Urinary bladder (tissue), 4 donors: ENCODE measurements around the gene NTRK3. TPM values are rescaled to one million over a fixed set of nuclear protein-coding genes. Genes with fewer than 3 reads are reported as not detected.

Source experiments
- DNase-seq: peaks from one replicate; pipeline ENCODE4 v3.0.0-alpha.2; 2015; ENCODE audit errors: extremely low spot score
- H3K27ac ChIP-seq: one replicate; pipeline ENCODE4 v1.5.1; 2013; ENCODE audit warnings: low read depth, mild to moderate bottlenecking, moderate library complexity
- H3K36me3 ChIP-seq: one replicate; pipeline ENCODE4 v1.6.1; 2013; ENCODE audit warnings: mild to moderate bottlenecking, moderate library complexity; ENCODE audit not compliant: insufficient read depth
- H3K4me1 ChIP-seq: one replicate; pipeline ENCODE4 v1.6.1; 2013; ENCODE audit warnings: mild to moderate bottlenecking, moderate library complexity; ENCODE audit not compliant: insufficient read depth
- H3K4me3 ChIP-seq: one replicate; pipeline ENCODE4 v1.5.1; 2013; ENCODE audit warnings: low read depth, low read length
- WGBS: extraction: QIAGEN DNeasy Blood & Tissue Kit; methylation state at CpG from one replicate; pipeline ENCODE4 v1.1.7; 2013; 5-methylcytosine and 5-hydroxymethylcytosine counted together
- polyA plus RNA-seq: library from polyadenylated mRNA; stranded (reverse); fragments of 200-250 nt; gene quantifications from one replicate; pipeline ENCODE4 v1.2.3, GENCODE V29; 2013
- total RNA-seq: library from RNA; depleted of rRNA; stranded (reverse); fragments of >200 nt; gene quantifications from one replicate; pipeline ENCODE4 v1.2.3, GENCODE V29; 2014
- donor health status: healthy with polysubstance abuse.
- donor health status: healthy.

Gene NTRK3
- total and polyA plus RNA-seq, 2 donors, result 10.6 to 26.4 TPM

DNA sequence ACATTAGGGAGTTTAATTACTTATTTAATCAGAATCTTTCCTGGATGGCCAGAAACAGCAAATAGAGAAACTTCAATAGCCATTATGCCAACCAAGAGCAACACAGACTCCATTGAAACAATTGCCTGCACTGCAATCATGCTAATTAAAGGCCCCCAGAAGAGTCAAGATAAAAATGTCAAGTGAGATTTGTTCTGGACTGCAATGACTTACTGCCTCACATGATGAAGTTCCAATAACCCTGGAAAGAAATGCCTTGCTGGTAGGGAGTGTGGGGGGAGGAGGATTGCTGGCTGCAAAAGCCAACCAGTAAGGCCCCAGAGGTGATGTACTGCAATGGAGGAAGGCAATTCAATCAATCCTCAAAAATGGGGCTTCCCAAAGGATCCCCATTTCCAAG lies 257.9 kb downstream of the NTRK3 start:
- no peaks in the 10 kb centered on the region for H3K36me3 ChIP-seq
- H3K4me3 ChIP-seq, result no peak overlapping the region
- no peak overlapping the region for H3K27ac ChIP-seq
- H3K4me1 ChIP-seq, result no peaks in the 10 kb centered on the region
- no peak for DNase-seq

DNA sequence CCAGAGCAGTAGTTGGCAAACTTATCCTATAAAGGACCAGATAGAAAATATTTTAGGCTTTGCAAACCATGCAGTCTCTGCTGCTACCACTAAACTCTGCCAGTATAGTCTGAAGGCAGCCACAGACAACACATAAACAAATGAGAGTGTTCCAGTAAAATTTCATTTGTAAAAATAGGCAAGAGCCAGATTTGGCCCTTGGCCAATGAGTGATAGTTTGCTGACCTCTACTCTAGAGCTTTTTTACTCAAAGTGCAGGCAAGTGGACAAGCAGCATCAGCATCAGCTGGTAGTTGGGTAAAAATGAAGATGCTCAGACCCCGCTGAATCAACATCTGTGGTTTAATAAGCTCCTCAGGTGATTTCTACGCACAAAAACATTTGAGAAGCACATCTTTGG lies 269.8 kb downstream of the NTRK3 start:
- H3K36me3 ChIP-seq, result no peaks in the 10 kb centered on the region
- H3K4me1 ChIP-seq, result no peaks in the 10 kb centered on the region
- DNase-seq, result no peak
- no peak overlapping the region for H3K4me3 ChIP-seq
- H3K27ac ChIP-seq, result no peak overlapping the region
- 75% methylated on average over 2 of the region's 2 CpGs for WGBS

DNA sequence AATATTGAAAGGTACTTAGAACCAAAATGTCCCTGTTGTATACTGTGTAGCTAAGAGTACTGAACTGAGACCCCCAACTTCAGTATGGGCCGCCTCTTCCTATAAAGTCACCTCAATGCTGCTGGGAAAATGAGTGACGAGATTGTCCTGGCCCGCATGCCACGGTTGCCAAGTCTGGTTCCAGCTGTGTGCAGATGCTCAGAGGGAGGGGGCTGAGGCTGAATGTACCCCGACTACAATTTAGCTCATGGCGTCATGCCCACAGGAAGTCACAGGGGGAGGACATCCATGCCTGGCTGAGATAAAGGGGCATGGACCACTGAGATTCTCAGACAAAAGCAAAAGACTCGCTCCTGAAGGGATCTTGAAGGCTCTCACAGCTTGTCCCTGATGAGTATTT lies 271.1 kb downstream of the NTRK3 start:
- H3K27ac ChIP-seq, result no peak overlapping the region
- no peaks in the 10 kb centered on the region for H3K36me3 ChIP-seq
- H3K4me1 ChIP-seq, result no peaks in the 10 kb centered on the region
- H3K4me3 ChIP-seq, result no peak overlapping the region
- 81% methylated on average over 7 of the region's 7 CpGs for WGBS
- DNase-seq, result no peak

DNA sequence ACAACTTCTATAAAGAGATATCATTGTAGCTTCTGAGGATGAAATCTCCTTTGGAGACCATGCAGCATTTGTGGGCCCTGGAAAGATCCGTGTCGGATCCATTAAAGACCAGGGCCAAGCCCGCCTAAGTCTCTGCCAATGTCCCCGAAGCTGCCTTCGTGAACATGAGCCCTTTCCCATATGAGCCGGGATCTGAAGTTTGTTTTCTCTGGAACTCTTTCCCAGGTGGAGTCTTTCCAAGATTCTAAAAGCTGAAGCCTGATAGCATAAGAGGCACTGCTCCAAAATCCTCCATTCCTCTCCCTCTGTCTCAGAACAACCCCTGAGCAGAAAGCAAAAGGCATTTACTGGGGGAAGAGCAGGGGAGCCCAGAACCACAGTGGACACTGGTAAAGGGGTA lies 274.6 kb downstream of the NTRK3 start:
- 38% methylated on average over 6 of the region's 6 CpGs for whole genome bisulfite sequencing
- Histone ChIP-seq H3K36me3 (no peaks in the 10 kb centered on the region), H3K4me1 (no peaks in the 10 kb centered on the region), H3K27ac (no peak overlapping the region), H3K4me3 (no peak overlapping the region)
- DNase-seq, result peak; percentile 45

DNA sequence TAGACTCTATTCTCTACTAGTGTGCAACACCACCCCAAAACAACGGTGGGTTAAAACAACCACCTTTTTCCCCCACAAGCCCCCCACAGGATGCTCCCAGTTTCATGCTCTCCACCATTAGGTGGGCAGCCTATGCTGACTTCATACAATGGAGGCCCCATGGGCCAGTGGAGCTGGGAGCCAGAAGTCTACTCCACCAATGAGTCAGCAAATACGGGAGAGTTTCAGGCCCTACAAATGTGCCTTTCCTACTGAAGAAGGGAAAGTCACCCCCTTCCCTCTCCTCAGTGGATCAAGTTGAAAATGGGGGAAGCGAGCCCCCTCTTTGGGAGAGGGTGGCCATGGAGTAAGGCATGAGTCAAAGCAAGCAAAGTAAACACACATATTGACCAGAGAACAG lies 278.6 kb downstream of the NTRK3 start:
- no peak for DNase-seq
- H3K27ac ChIP-seq, result no peak overlapping the region
- H3K4me1 ChIP-seq, result no peaks in the 10 kb centered on the region
- H3K4me3 ChIP-seq, result no peak overlapping the region
- WGBS, result 93% methylated on average over 3 of the region's 3 CpGs
- H3K36me3 ChIP-seq, result no peaks in the 10 kb centered on the region

DNA sequence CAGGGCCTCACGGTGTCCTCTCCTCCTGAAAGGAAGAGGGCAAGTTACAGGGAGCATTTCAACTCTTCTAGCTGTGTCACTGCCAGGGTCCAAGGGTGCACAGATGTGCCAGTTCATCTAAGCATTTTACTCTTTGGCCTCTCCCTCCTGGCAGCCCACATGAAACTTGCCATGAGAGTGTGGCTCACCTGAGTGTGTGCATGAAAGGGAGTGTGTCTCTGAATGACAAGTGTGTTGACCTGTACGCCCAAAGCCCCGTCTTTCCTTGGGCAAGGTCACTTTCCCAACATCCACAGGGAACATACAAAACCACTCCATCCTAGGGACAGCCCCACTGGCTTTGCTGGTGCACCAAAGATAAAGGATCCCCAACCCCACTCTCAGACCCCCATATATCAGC lies 280.0 kb downstream of the NTRK3 start:
- H3K4me1 ChIP-seq, result no peaks in the 10 kb centered on the region
- H3K36me3 ChIP-seq, result no peaks in the 10 kb centered on the region
- H3K27ac ChIP-seq, result no peak overlapping the region
- no peak for DNase-seq
- 91% methylated on average over 3 of the region's 3 CpGs for WGBS
- H3K4me3 ChIP-seq, result no peak overlapping the region

DNA sequence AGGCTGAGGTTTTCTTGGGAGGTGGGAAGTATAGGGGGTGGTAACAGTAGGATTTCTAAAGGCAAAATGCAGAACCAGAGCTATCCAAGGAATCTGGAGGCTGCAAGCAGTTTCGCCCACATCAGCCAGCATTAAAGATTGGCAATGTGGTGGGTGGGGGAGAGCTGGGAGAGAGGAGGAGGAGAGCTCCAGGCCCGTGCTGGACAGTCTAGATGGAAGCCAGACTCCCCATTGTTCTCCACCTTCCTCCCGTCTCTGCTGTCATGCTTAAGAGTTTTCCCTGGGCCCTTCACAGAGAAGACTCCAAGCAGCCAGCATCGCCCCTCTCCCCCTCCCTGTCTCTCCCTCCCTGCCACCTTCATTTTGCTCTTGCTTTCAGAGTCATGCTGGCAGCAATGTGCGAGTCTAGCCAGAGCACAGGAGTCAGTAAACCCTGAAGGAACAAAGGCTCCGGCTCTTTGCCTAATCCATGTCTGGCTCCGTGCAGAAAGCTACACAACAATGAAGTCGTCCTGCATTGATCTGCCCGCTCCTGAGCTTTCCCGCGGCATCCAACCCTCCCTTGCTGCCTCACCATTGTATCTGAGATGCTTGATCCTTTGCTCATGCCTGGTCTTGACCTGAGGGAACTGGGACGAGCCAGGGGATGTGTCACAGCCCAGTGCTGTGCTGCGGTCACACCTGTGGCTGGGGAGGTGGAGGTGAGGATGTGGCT lies 282.9 kb downstream of the NTRK3 start:
- no peaks in the 10 kb centered on the region for H3K4me1 ChIP-seq
- H3K36me3 ChIP-seq, result no peaks in the 10 kb centered on the region
- no peak overlapping the region for H3K4me3 ChIP-seq
- 63% methylated on average over 13 of the region's 13 CpGs for WGBS
- DNase-seq, result no peak
- H3K27ac ChIP-seq, result no peak overlapping the region

DNA sequence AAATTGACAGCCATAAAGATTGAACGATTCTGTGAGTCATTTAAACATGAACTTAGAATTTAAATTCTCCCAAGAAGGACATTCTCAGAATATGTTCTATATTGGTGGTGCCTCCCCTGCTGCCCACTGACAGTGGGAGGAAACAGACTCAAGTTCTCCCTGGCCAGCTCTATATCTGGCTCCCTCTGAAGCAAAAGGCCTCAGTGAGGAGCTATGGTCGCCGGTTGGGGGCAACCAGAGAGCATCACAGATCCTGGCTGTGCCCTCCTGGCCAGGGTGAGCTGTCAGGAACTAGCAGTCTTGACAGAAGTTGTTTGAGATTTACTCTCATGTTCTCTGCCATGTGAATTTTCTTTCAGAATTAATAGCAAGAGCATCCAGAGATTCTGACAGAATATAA lies 285.5 kb downstream of the NTRK3 start:
- 82% methylated on average over 3 of the region's 3 CpGs for WGBS
- no peaks in the 10 kb centered on the region for H3K36me3 ChIP-seq
- no peak for DNase-seq
- no peaks in the 10 kb centered on the region for H3K4me1 ChIP-seq
- no peak overlapping the region for H3K4me3 ChIP-seq
- H3K27ac ChIP-seq, result no peak overlapping the region

DNA sequence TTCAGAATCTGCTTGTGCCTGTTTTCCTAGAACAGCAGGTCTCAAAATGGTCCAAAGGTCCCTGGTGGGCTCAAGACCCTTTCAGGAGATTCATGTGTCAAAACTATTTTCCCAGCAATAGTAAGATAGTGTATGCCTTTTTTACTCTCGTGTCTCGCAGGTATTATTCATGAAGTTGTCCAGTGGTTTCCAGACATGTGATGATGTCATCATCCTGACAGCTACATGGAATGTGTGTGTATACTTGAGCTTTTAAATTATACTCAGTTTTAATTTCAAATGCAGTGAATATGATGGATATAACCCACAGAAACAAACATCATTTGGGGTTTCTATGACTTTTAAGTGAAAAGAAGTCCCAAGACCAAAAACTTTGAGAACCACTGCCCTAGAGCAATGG lies 288.6 kb downstream of the NTRK3 start:
- 78% methylated on average over 2 of the region's 2 CpGs for WGBS
- no peaks in the 10 kb centered on the region for H3K36me3 ChIP-seq

DNA sequence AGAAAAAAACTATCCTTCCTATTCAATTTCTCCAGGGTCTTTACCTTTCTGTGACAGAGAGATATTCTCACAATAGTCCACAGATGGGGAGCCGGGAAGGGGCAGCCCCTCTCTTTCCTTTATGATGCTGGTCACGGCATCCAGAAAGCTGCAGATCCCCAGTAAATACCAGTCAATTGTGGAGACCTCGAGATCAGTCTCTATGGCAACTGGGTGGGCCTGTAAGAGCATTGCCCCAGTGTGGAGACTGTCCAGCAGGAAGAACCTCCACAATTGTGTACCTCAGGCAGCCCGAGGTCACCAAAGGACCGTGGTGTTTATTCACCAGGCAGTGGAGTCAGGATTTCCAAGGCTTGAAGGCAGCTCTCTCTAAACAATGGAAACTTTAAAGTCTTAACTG lies 291.2 kb downstream of the NTRK3 start:
- H3K4me1 ChIP-seq, result no peaks in the 10 kb centered on the region
- no peak overlapping the region for H3K4me3 ChIP-seq
- WGBS, result 75% methylated on average over 5 of the region's 5 CpGs
- no peak for DNase-seq
- H3K36me3 ChIP-seq, result no peaks in the 10 kb centered on the region
- H3K27ac ChIP-seq, result no peak overlapping the region

More for the DNA sequence above, 288.6 kb downstream of the NTRK3 start:
- DNase-seq, result no peak
- no peak overlapping the region for H3K27ac ChIP-seq
- H3K4me3 ChIP-seq, result no peak overlapping the region
- H3K4me1 ChIP-seq, result no peaks in the 10 kb centered on the region

DNA sequence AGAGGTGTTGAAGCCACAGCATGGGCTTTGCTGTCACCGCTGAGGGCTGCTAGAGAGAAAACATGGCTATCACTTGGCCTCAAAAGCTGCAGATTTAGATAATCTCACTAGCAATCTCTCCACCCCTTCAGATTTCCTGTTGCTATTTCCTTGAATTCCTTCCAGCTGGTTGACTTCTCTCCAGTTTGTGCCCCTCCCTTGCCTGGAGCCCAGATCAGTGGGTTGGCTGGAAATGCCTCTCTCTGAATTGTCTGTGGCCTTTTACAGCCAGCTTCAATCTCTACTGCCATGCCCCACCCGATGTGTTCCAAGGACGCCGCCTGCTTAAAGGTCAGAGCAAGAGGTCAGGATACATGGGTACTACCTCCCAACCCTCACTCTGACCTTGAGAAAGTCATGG lies 294.1 kb downstream of the NTRK3 start:
- Histone ChIP-seq H3K36me3 (no peaks in the 10 kb centered on the region), H3K4me3 (no peak overlapping the region), H3K27ac (no peak overlapping the region), H3K4me1 (no peaks in the 10 kb centered on the region)
- 15% methylated on average over 4 of the region's 4 CpGs for WGBS
- no peak for DNase-seq

DNA sequence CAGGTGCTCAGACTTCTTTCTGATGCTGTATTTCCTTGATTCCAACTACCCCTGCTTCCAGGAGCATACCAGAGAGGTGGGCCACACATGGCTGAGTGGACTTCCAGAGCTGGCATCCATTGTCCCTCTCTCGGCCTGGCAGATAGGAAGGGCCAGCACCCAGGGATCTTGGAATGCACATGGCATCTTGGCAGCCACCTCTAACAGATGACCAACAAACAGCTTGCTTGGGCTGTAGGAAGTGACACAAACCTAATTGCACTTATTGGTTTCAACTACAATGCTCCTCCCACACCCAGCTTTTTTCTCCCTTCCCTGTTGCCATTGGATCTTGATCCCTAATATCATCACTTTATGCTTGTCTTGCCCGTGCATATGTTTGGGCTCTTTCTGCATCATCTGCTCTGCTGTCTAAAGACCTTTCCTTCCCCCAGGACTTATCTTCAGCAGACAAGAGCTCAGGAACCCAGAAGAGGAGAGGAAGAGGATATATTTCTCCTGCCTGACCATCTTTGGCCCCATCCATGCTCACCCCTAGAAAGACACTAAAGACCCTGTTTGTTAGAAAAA lies 294.6 kb downstream of the NTRK3 start:
- Histone ChIP-seq H3K4me3 (no peak overlapping the region), H3K27ac (no peak overlapping the region), H3K4me1 (no peaks in the 10 kb centered on the region), H3K36me3 (no peaks in the 10 kb centered on the region)
- 58% methylated on average over 2 of the region's 2 CpGs for WGBS
- no peak for DNase-seq

DNA sequence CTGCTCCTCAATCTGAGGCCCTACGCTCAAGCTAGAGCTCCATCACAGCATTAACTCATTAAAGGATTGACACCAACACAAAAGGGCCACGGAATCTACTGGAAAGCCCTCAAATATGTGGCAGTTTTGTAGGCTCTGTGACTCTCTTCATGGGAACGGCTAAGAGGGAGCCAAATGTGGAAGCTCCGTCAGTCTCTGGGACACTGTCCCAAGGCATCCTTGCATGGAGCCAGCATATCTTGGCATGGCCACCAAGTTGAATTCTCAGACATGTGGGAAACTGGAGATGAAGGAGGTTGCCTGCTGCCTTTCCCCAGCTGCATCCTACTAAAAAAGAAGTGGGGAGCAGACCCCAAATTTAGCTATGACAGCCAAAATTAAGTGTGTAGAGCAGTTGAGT lies 296.9 kb downstream of the NTRK3 start:
- no peaks in the 10 kb centered on the region for H3K36me3 ChIP-seq
- 85% methylated on average over 4 of the region's 4 CpGs for WGBS
- H3K4me1 ChIP-seq, result no peaks in the 10 kb centered on the region
- H3K4me3 ChIP-seq, result no peak overlapping the region
- no peak overlapping the region for H3K27ac ChIP-seq
- DNase-seq, result no peak

DNA sequence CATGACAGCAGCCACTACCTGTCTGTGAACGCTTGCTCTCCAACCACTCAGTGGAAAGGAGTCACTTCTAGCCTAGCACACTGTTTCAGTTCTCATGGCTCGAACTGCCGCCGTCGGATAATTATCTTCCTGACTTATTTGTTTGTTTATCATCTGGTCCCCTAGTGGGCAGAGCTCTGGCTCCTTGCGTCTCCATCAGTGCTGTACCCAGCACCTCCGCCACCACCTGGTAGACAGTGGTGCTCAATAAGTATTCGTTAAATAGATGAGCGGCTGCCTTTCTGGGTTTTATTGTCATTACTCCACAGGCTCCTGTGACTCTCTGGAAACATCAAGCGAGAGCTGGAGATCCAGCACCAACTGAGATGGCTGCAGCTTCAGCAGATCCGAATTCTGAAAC lies 297.5 kb downstream of the NTRK3 start:
- WGBS, result 83% methylated on average over 11 of the region's 11 CpGs

More for the DNA sequence above, 297.5 kb downstream of the NTRK3 start:
- no peak for DNase-seq
- Histone ChIP-seq H3K4me1 (no peaks in the 10 kb centered on the region), H3K36me3 (no peaks in the 10 kb centered on the region), H3K4me3 (no peak overlapping the region), H3K27ac (no peak overlapping the region)
